ENCODE data around the gene RASGEF1C. TPM values are rescaled to one million over a fixed set of nuclear protein-coding genes. Genes with fewer than 3 reads are reported as not detected.

The RASGEF1C gene
- total and polyA plus RNA-seq, 2 of the 13 experiments (the other 11 are each of a cell fraction or from before 2014, with no cell fraction given) = not detected

- TF ChIP-seq BCL3 (CRISPR knock-in tag; IDR thresholded peaks at IDR 0.05) (no peak), ZNF567 (CRISPR knock-in tag; IDR thresholded peaks at IDR 0.05; ENCODE audit: borderline replicate concordance) (no peak), SOX6 (IDR thresholded peaks at IDR 0.05) (no peak), SOX6 (CRISPR knock-in tag; IDR thresholded peaks at IDR 0.05) (no peak), TAF1 (CRISPR knock-in tag; IDR thresholded peaks at IDR 0.05) (no peak), ZNF562 (CRISPR knock-in tag; IDR thresholded peaks at IDR 0.05; ENCODE audit: borderline replicate concordance) (no peak), U2AF1 (optimal IDR thresholded peaks at IDR 0.05; ENCODE audit: low read depth, low read length) (no peak), KDM3A (CRISPR knock-in tag; IDR thresholded peaks at IDR 0.05; ENCODE audit: low read depth) (no peak), TRIM24 (CRISPR knock-in tag; IDR thresholded peaks at IDR 0.05) (no peak), YEATS4 (CRISPR knock-in tag; IDR thresholded peaks at IDR 0.05; ENCODE audit: borderline replicate concordance) (no peak), ISX (CRISPR knock-in tag; conservative IDR thresholded peaks at IDR 0.05) (no peak), PITX1 (CRISPR knock-in tag; IDR thresholded peaks at IDR 0.05) (no peak), NFYB (CRISPR knock-in tag; IDR thresholded peaks at IDR 0.05) (no peak), ZNF75D (CRISPR knock-in tag; IDR thresholded peaks at IDR 0.05; ENCODE audit: borderline replicate concordance) (no peak), HDAC2 (CRISPR knock-in tag; IDR thresholded peaks at IDR 0.05) (no peak), BRD4 (CRISPR knock-in tag; IDR thresholded peaks at IDR 0.05) (no peak), MATR3 (CRISPR knock-in tag; IDR thresholded peaks at IDR 0.05) (no peak), RFX5 (IDR thresholded peaks at IDR 0.05; ENCODE audit: low read depth, low read length) (no peak), ARID3A (IDR thresholded peaks at IDR 0.05; ENCODE audit: low read depth, low read length) (no peak), ZFP82 (CRISPR knock-in tag; IDR thresholded peaks at IDR 0.05; ENCODE audit: borderline replicate concordance) (no peak), ZBTB8A (CRISPR knock-in tag; IDR thresholded peaks at IDR 0.05; ENCODE audit: borderline replicate concordance, low read depth) (no peak), ZBTB2 (CRISPR knock-in tag; IDR thresholded peaks at IDR 0.05; ENCODE audit: low read depth) (no peak), ZSCAN9 (CRISPR knock-in tag; IDR thresholded peaks at IDR 0.05; ENCODE audit: borderline replicate concordance) (no peak), ZFP36L1 (CRISPR knock-in tag; IDR thresholded peaks at IDR 0.05) (no peak), KLF6 (CRISPR knock-in tag; IDR thresholded peaks at IDR 0.05) (no peak), ARNTL (CRISPR knock-in tag; IDR thresholded peaks at IDR 0.05) (no peak), ZSCAN12 (CRISPR knock-in tag; IDR thresholded peaks at IDR 0.05) (no peak), HMG20B (CRISPR knock-in tag; conservative IDR thresholded peaks at IDR 0.05) (no peak), JUN (CRISPR knock-in tag; IDR thresholded peaks at IDR 0.05) (no peak), AHR (CRISPR knock-in tag; IDR thresholded peaks at IDR 0.05) (no peak)
Observed at GRCh38 chr5:180126716-180127681, 82.0 kb downstream of the RASGEF1C start (continued).
